ENCODE measurements around the gene NOS1.
"Not testable (repeated sequence)": the region's sequence is repeated elsewhere in the genome, so short reads cannot be mapped to it uniquely, and the experiment has no call there.

Gene NOS1
- total RNA-seq, result 0 to 0.18 (median 0) reads per million in 4 experiments

- DNase-seq, result no peak
Measured at GRCh38 chr12:117361347-117361751, at the start of gene NOS1. TSS of gene NOS1 (minus strand) at chr12:117361626. CDS start at chr12:117331069, 30,557 bp downstream.

GRCh38 chr12:117409286-117409685 is 47.9 kb upstream of the NOS1 start:
- DNase-seq, result no peak

GRCh38 chr12:117408161-117408791 is 46.9 kb upstream of the NOS1 start:
- DNase-seq, result no peak

GRCh38 chr12:117404940-117405339 is 43.5 kb upstream of the NOS1 start:
- DNase-seq, result no peak

GRCh38 chr12:117404203-117404853 is 42.9 kb upstream of the NOS1 start:
- DNase-seq, result no peak

- no peak for DNase-seq
Measured at GRCh38 chr12:117403586-117404139, 42.2 kb upstream of the NOS1 start.

- no peak for DNase-seq
Measured at GRCh38 chr12:117402363-117402762, 40.9 kb upstream of the NOS1 start.

GRCh38 chr12:117400912-117401311 is 39.5 kb upstream of the NOS1 start:
- no peak for DNase-seq

GRCh38 chr12:117398482-117398881 is 37.1 kb upstream of the NOS1 start:
- DNase-seq, result not testable (repeated sequence)

GRCh38 chr12:117395766-117396165 is 34.3 kb upstream of the NOS1 start:
- no peak for DNase-seq

- no peak for DNase-seq
Measured at GRCh38 chr12:117394491-117394890, 33.1 kb upstream of the NOS1 start.

- no peak for DNase-seq
Measured at GRCh38 chr12:117393656-117394055, 32.2 kb upstream of the NOS1 start.

- DNase-seq, result no peak
Measured at GRCh38 chr12:117390866-117391265, 29.4 kb upstream of the NOS1 start.

GRCh38 chr12:117388951-117389446 is 27.6 kb upstream of the NOS1 start:
- no peak for DNase-seq

GRCh38 chr12:117387832-117388231 is 26.4 kb upstream of the NOS1 start:
- DNase-seq, result no peak

- no peak for DNase-seq
Measured at GRCh38 chr12:117384735-117385134, 23.3 kb upstream of the NOS1 start.

- DNase-seq, result no peak
Measured at GRCh38 chr12:117380083-117380482, 18.7 kb upstream of the NOS1 start.

GRCh38 chr12:117377758-117378157 is 16.3 kb upstream of the NOS1 start:
- DNase-seq, result no peak

- DNase-seq, result no peak
Measured at GRCh38 chr12:117370588-117370987, 9.2 kb upstream of the NOS1 start.

- DNase-seq, result not testable (repeated sequence)
Measured at GRCh38 chr12:117370000-117370399, 8.6 kb upstream of the NOS1 start.

- DNase-seq, result no peak
Measured at GRCh38 chr12:117367006-117367638, 5.7 kb upstream of the NOS1 start.

GRCh38 chr12:117365049-117365616 is 3.7 kb upstream of the NOS1 start:
- DNase-seq, result no peak

GRCh38 chr12:117363953-117364486 is 2.6 kb upstream of the NOS1 start:
- DNase-seq, result no peak

All from effector CD8-positive, alpha-beta T cell (primary cell).